Keratinocyte (primary cell): ENCODE measurements around the gene MIEF1.

Experiments used
- EZH2 ChIP-seq: IDR thresholded peaks from one replicate; pipeline ENCODE4 v1.6.1; 2012; ENCODE audit warnings: inconsistent platforms, mild to moderate bottlenecking, low read length, moderate library complexity
- TF ChIP-seq, protein P1 (sequence below), 3 experiments: IDR thresholded peaks in 1 of 3; conservative IDR thresholded peaks in 1 of 3; optimal IDR thresholded peaks in 1 of 3; 2 replicates in 2 of 3; 3 replicates in 1 of 3; pipeline versions ENCODE3 to v1.5.1; 2011; ENCODE audit warnings: low read length in 3 of 3, mild to moderate bottlenecking in 3 of 3, moderate library complexity in 2 of 3, control low read depth in 1 of 3, inconsistent platforms in 1 of 3; ENCODE audit not compliant: insufficient read depth in 2 of 3; ENCODE audit errors: extremely low read depth in 1 of 3

GRCh38 chr22:39508393-39508792 is 6.3 kb downstream of the MIEF1 start:
- TF ChIP-seq, protein P1, sequence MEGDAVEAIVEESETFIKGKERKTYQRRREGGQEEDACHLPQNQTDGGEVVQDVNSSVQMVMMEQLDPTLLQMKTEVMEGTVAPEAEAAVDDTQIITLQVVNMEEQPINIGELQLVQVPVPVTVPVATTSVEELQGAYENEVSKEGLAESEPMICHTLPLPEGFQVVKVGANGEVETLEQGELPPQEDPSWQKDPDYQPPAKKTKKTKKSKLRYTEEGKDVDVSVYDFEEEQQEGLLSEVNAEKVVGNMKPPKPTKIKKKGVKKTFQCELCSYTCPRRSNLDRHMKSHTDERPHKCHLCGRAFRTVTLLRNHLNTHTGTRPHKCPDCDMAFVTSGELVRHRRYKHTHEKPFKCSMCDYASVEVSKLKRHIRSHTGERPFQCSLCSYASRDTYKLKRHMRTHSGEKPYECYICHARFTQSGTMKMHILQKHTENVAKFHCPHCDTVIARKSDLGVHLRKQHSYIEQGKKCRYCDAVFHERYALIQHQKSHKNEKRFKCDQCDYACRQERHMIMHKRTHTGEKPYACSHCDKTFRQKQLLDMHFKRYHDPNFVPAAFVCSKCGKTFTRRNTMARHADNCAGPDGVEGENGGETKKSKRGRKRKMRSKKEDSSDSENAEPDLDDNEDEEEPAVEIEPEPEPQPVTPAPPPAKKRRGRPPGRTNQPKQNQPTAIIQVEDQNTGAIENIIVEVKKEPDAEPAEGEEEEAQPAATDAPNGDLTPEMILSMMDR (optimal IDR thresholded peaks at IDR 0.05 in 1 of 3, IDR thresholded peaks at IDR 0.05 in 1 of 3, conservative IDR thresholded peaks at IDR 0.05 in 1 of 3; ENCODE audit: extremely low read depth in 1 of 3, insufficient read depth in 2 of 3, low read length in 3 of 3), result no peak
- no peak for TF ChIP-seq EZH2
